HepG2 (cell line): ENCODE measurements around the gene PCNA. TPM values are rescaled to one million over a fixed set of nuclear protein-coding genes. Genes with fewer than 3 reads are reported as not detected.

ENCODE experiments used
- ARHGAP35 ChIP-seq: sonication (generic); formaldehyde crosslinking; IDR thresholded peaks from 2 replicates; pipeline ENCODE4 v1.9.0; 2022; ENCODE audit warnings: mild to moderate bottlenecking, inconsistent platforms, moderate library complexity, missing genetic modification reagents, borderline replicate concordance
- BRD4 ChIP-seq: sonication (generic); formaldehyde crosslinking; IDR thresholded peaks from 2 replicates; pipeline ENCODE4 v1.4.0; 2020; ENCODE audit warnings: missing genetic modification reagents
- CAMTA2 ChIP-seq: sonication (generic); formaldehyde crosslinking; IDR thresholded peaks from 2 replicates; pipeline ENCODE4 v1.4.0; 2020; ENCODE audit warnings: mild to moderate bottlenecking, missing genetic modification reagents, borderline replicate concordance
- CREB3 ChIP-seq: sonication (generic); formaldehyde crosslinking; IDR thresholded peaks from 2 replicates; pipeline ENCODE4 v1.5.0; 2020; ENCODE audit warnings: missing genetic modification reagents
- EED ChIP-seq: sonication (generic); formaldehyde crosslinking; IDR thresholded peaks from 2 replicates; pipeline ENCODE4 v1.5.0; 2020; ENCODE audit warnings: mild to moderate bottlenecking, missing genetic modification reagents
- ELF4 ChIP-seq: sonication (generic); formaldehyde crosslinking; IDR thresholded peaks from 2 replicates; pipeline ENCODE4 v1.5.0; 2020; ENCODE audit warnings: missing genetic modification reagents, mild to moderate bottlenecking, moderate library complexity, borderline replicate concordance
- ETV5 ChIP-seq: IDR thresholded peaks from 2 replicates; pipeline ENCODE4 v1.6.1; 2018; ENCODE audit warnings: missing biosample characterization, missing genetic modification reagents, inconsistent platforms, borderline replicate concordance
- IRF2 ChIP-seq: IDR thresholded peaks from 2 replicates; pipeline ENCODE4 v1.6.1; 2018; ENCODE audit warnings: missing genetic modification reagents, missing compliant biosample characterization
- MTF1 ChIP-seq: sonication (generic); formaldehyde crosslinking; IDR thresholded peaks from 2 replicates; pipeline ENCODE4 v1.5.0; 2020; ENCODE audit warnings: missing genetic modification reagents
- MTF2 ChIP-seq: sonication (generic); formaldehyde crosslinking; IDR thresholded peaks from 2 replicates; pipeline ENCODE4 v1.5.0; 2020; ENCODE audit warnings: missing genetic modification reagents, borderline replicate concordance
- NFYC ChIP-seq: IDR thresholded peaks from 2 replicates; pipeline ENCODE4 v1.6.1; 2016; ENCODE audit warnings: missing genetic modification reagents, missing compliant biosample characterization
- NONO ChIP-seq, 2 experiments: fragments of 450-650 bp in 1 of 2; sonication (generic) in 1 of 2; formaldehyde crosslinking in 1 of 2; IDR thresholded peaks in 1 of 2; conservative IDR thresholded peaks in 1 of 2; 2 replicates each; pipeline versions ENCODE4 v1.6.1 to v1.8.0; 2017 to 2022; ENCODE audit warnings: mild to moderate bottlenecking in 1 of 2, missing genetic modification reagents in 1 of 2, moderate library complexity in 1 of 2
- NR2F2 ChIP-seq: IDR thresholded peaks from 2 replicates; pipeline ENCODE4 v1.6.1; 2012; ENCODE audit warnings: low read depth, inconsistent platforms, borderline replicate concordance
- RARA ChIP-seq: IDR thresholded peaks from 2 replicates; pipeline ENCODE4 v1.6.1; 2016; ENCODE audit warnings: missing genetic modification reagents, missing compliant biosample characterization
- SMAD3 ChIP-seq: sonication (generic); formaldehyde crosslinking; IDR thresholded peaks from 2 replicates; pipeline ENCODE4 v1.4.0; 2020; ENCODE audit warnings: missing genetic modification reagents
- TEAD2 ChIP-seq: sonication (generic); formaldehyde crosslinking; IDR thresholded peaks from 2 replicates; pipeline ENCODE4 v1.9.0; 2021; ENCODE audit warnings: missing genetic modification reagents
- ZFAT ChIP-seq: sonication (generic); formaldehyde crosslinking; conservative IDR thresholded peaks from 2 replicates; pipeline ENCODE4 v1.8.1; 2023; ENCODE audit warnings: missing genetic modification reagents, inconsistent platforms
- ZFYVE20 ChIP-seq: sonication (generic); formaldehyde crosslinking; IDR thresholded peaks from 2 replicates; pipeline ENCODE4 v1.8.0; 2023; ENCODE audit warnings: low read depth, mild to moderate bottlenecking, moderate library complexity, missing genetic modification reagents, borderline replicate concordance
- ZNF136 ChIP-seq: sonication (generic); formaldehyde crosslinking; IDR thresholded peaks from 2 replicates; pipeline ENCODE4 v1.8.1; 2022; ENCODE audit warnings: low read depth, mild to moderate bottlenecking, moderate library complexity, missing genetic modification reagents
- ZNF207 ChIP-seq: fragments of 450-650 bp; IDR thresholded peaks from 2 replicates; pipeline ENCODE4 v1.6.1; 2016; ENCODE audit warnings: antibody characterized with exemption, borderline replicate concordance
- ZNF260 ChIP-seq: sonication (generic); formaldehyde crosslinking; IDR thresholded peaks from 2 replicates; pipeline ENCODE4 v1.4.0; 2020; ENCODE audit warnings: missing genetic modification reagents, low read depth, mild to moderate bottlenecking, borderline replicate concordance
- ZNF567 ChIP-seq: sonication (generic); formaldehyde crosslinking; IDR thresholded peaks from 2 replicates; pipeline ENCODE4 v1.8.1; 2023; ENCODE audit warnings: mild to moderate bottlenecking, missing genetic modification reagents, borderline replicate concordance
- ZNF644 ChIP-seq: IDR thresholded peaks from 2 replicates; pipeline ENCODE4 v1.6.1; 2016; ENCODE audit warnings: low read depth
- ZNF678 ChIP-seq: sonication (generic); formaldehyde crosslinking; IDR thresholded peaks from 2 replicates; pipeline ENCODE4 v1.4.0; 2020; ENCODE audit warnings: mild to moderate bottlenecking, missing genetic modification reagents
- ZNF883 ChIP-seq: sonication (generic); formaldehyde crosslinking; IDR thresholded peaks from 2 replicates; pipeline ENCODE4 v1.5.1; 2020; ENCODE audit warnings: mild to moderate bottlenecking, missing genetic modification reagents; ENCODE audit errors: not compliant biosample characterization
- polyA plus RNA-seq, 8 experiments: library from polyadenylated mRNA; depleted of rRNA in 3 of 8; stranded (reverse) in 7 of 8; unstranded in 1 of 8; fragments of >200 nt; fragmentation: Illumina TruSeq in 4 of 8; extraction: Trizol in 4 of 8; gene quantifications; 2 replicates each; pipeline versions ENCODE4 v1.2.1 to v1.2.3, GENCODE V29; 2011 to 2016; ENCODE audit warnings: low read depth in 4 of 8, missing spikeins in 1 of 8, mixed read lengths in 1 of 8; ENCODE audit not compliant: insufficient read depth in 1 of 8
- total RNA-seq, 5 experiments: library from RNA; depleted of rRNA; stranded (reverse); fragments of >200 nt; fragmentation: Illumina TruSeq; extraction: Trizol; gene quantifications; 2 replicates each; pipeline ENCODE4 v1.2.3, GENCODE V29; 2016; ENCODE audit warnings: low read depth in 1 of 5
- TF ChIP-seq, protein P1 (sequence below): sonication (generic); formaldehyde crosslinking; IDR thresholded peaks from 2 replicates; pipeline ENCODE4 v1.9.0; 2021; ENCODE audit warnings: missing genetic modification reagents, borderline replicate concordance
- TF ChIP-seq, protein P2 (sequence below): sonication (generic); formaldehyde crosslinking; IDR thresholded peaks from 2 replicates; pipeline ENCODE4 v1.8.0; 2022; ENCODE audit warnings: missing genetic modification reagents, low read depth, mild to moderate bottlenecking, borderline replicate concordance

The PCNA gene
- total and polyA plus RNA-seq, 2 of the 13 experiments (the other 11 are each of a cell fraction or from before 2014, with no cell fraction given) = 229 to 655 TPM

GRCh38 chr20:5126512-5127203 is 6.9 kb upstream of the PCNA start, which contains the start of gene CDS2 (continued):
- TF ChIP-seq NR2F2 = peak; percentile 79; the same call in 1 of the 2 replicates
- TF ChIP-seq ARHGAP35 (CRISPR knock-in tag) = peak; percentile 21; the same call in 1 of the 2 replicates
- TF ChIP-seq ZFYVE20 (CRISPR knock-in tag) = no peak
- TF ChIP-seq EED = peak; percentile 97
- TF ChIP-seq IRF2 = peak; percentile 91
- TF ChIP-seq ELF4 = no peak
- TF ChIP-seq ZNF136 (CRISPR knock-in tag) = no peak; the same call in none of the 2 replicates
- 0 out of 2 replicates have a peak, but pooled peaks have one; percentile 43 for TF ChIP-seq BRD4 (CRISPR knock-in tag)
- no peak for TF ChIP-seq TEAD2 (CRISPR knock-in tag)
- peak; percentile 48 for TF ChIP-seq ETV5 (CRISPR knock-in tag)
- 0 out of 2 replicates have a peak, but pooled peaks have one; percentile 82 for TF ChIP-seq MTF2
- TF ChIP-seq ZNF260 (CRISPR knock-in tag) = no peak
- TF ChIP-seq ZNF207 = no peak
- no peak for TF ChIP-seq CREB3 (CRISPR knock-in tag)
- TF ChIP-seq ZNF644 (CRISPR knock-in tag) = 0 out of 2 replicates have a peak, but pooled peaks have one; percentile 56
- peak; percentile 96 for TF ChIP-seq SMAD3
- TF ChIP-seq, protein P1, sequence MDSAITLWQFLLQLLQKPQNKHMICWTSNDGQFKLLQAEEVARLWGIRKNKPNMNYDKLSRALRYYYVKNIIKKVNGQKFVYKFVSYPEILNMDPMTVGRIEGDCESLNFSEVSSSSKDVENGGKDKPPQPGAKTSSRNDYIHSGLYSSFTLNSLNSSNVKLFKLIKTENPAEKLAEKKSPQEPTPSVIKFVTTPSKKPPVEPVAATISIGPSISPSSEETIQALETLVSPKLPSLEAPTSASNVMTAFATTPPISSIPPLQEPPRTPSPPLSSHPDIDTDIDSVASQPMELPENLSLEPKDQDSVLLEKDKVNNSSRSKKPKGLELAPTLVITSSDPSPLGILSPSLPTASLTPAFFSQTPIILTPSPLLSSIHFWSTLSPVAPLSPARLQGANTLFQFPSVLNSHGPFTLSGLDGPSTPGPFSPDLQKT (CRISPR knock-in tag) = no peak
- TF ChIP-seq MTF1 (CRISPR knock-in tag) = no peak
- TF ChIP-seq ZNF678 = no peak; the same call in 1 of the 2 replicates
- TF ChIP-seq CAMTA2 = no peak
- TF ChIP-seq ZFAT (CRISPR knock-in tag) = no peak
- TF ChIP-seq, protein P2, sequence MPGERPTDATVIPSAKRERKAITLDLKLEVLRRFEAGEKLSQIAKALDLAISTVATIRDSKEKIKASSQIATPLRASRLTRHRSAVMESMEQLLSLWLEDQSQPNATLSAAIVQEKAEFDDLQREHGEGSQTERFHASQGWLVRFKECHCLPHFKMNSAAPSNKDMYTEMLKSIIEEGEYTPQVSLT (CRISPR knock-in tag) = no peak
- TF ChIP-seq ZNF883 (CRISPR knock-in tag) = no peak
- TF ChIP-seq RARA (CRISPR knock-in tag) = peak; percentile 91
- peak; percentile 93 for TF ChIP-seq NFYC (CRISPR knock-in tag)
- no peak for TF ChIP-seq NONO (IDR thresholded peaks at IDR 0.05)
- peak; percentile 99 for TF ChIP-seq NONO (CRISPR knock-in tag; conservative IDR thresholded peaks at IDR 0.05)
- TF ChIP-seq ZNF567 = peak; percentile 78
